GM18526 (cell line): ENCODE measurements around the gene CFAP43.

Source experiments
- POLR2A ChIP-seq: IDR thresholded peaks from 3 replicates; pipeline ENCODE4 v1.6.1; 2011; ENCODE audit not compliant: insufficient read length; ENCODE audit errors: extremely low read depth

Gene CFAP43

GRCh38 chr10:104245066-104245632 lies 13.0 kb upstream of the CFAP43 start:
- TF ChIP-seq POLR2A: no peak

GRCh38 chr10:104243512-104243911 lies 11.3 kb upstream of the CFAP43 start:
- no peak for TF ChIP-seq POLR2A

- no peak for TF ChIP-seq POLR2A
Measured at GRCh38 chr10:104242545-104242944, 10.4 kb upstream of the CFAP43 start.

- TF ChIP-seq POLR2A: no peak
Measured at GRCh38 chr10:104240078-104240477, 7.9 kb upstream of the CFAP43 start.

GRCh38 chr10:104235801-104236200 lies 3.6 kb upstream of the CFAP43 start:
- no peak for TF ChIP-seq POLR2A

- TF ChIP-seq POLR2A: no peak
Measured at GRCh38 chr10:104234934-104235333, 2.8 kb upstream of the CFAP43 start.

GRCh38 chr10:104233817-104234216 lies 1.7 kb upstream of the CFAP43 start:
- TF ChIP-seq POLR2A: no peak

- no peak for TF ChIP-seq POLR2A
Measured at GRCh38 chr10:104232613-104233102, 494 bp upstream of the CFAP43 start.

- no peak for TF ChIP-seq POLR2A
Measured at GRCh38 chr10:104230490-104230889, 1.7 kb downstream of the CFAP43 start.

GRCh38 chr10:104223304-104223703 lies 8.9 kb downstream of the CFAP43 start:
- no peak for TF ChIP-seq POLR2A

GRCh38 chr10:104220522-104220921 lies 11.6 kb downstream of the CFAP43 start:
- no peak for TF ChIP-seq POLR2A

- no peak for TF ChIP-seq POLR2A
Measured at GRCh38 chr10:104218751-104219150, 13.4 kb downstream of the CFAP43 start.

GRCh38 chr10:104216631-104217030 lies 15.5 kb downstream of the CFAP43 start:
- no peak for TF ChIP-seq POLR2A

- TF ChIP-seq POLR2A: no peak
Measured at GRCh38 chr10:104209575-104210198, 22.5 kb downstream of the CFAP43 start.

GRCh38 chr10:104208730-104209129 lies 23.4 kb downstream of the CFAP43 start:
- TF ChIP-seq POLR2A: no peak

GRCh38 chr10:104202231-104202630 lies 29.9 kb downstream of the CFAP43 start:
- no peak for TF ChIP-seq POLR2A

- TF ChIP-seq POLR2A: no peak
Measured at GRCh38 chr10:104201636-104202035, 30.5 kb downstream of the CFAP43 start.
